Measurements from ENCODE around the gene OTOA.

GRCh38 chr16:21689107-21689506 is 25.3 kb downstream of the OTOA start:
- TF ChIP-seq CTCF (IDR thresholded peaks at IDR 0.05) (no peak), POLR2A (IDR thresholded peaks at IDR 0.05) (no peak), POLR2AphosphoS5 (IDR thresholded peaks at IDR 0.05; ENCODE audit: insufficient read depth in 1 of 2, low read depth in 1 of 2) (no peak)

Measured in vagina (tissue), 2 donors.